HG03342 (cell line): ENCODE results near the gene DRD1.
"Not testable (repeated sequence)": the region's sequence is repeated elsewhere in the genome, so short reads cannot be mapped to it uniquely, and the experiment has no call there.

Experiments
- ATAC-seq: cut with Tn5 transposase; IDR thresholded peaks from one replicate; pipeline ENCODE4 v1.9.1; 2021; ENCODE audit warnings: mild to moderate bottlenecking, moderate library complexity; ENCODE audit not compliant: unreplicated experiment

DRD1 gene

GRCh38 chr5:175434800-175435199, 9.2 kb downstream of the DRD1 start:
- no peak for ATAC-seq

- ATAC-seq = no peak
Measured at GRCh38 chr5:175427762-175428161, 16.2 kb downstream of the DRD1 start.

GRCh38 chr5:175424594-175424993, 19.4 kb downstream of the DRD1 start:
- not testable (repeated sequence) for ATAC-seq

- ATAC-seq = no peak
Measured at GRCh38 chr5:175422058-175422457, 21.9 kb downstream of the DRD1 start.

- no peak for ATAC-seq
Measured at GRCh38 chr5:175420383-175420782, 23.6 kb downstream of the DRD1 start.

GRCh38 chr5:175418251-175418650, 25.7 kb downstream of the DRD1 start:
- ATAC-seq = no peak

GRCh38 chr5:175417384-175417783, 26.6 kb downstream of the DRD1 start:
- no peak for ATAC-seq

GRCh38 chr5:175415303-175415702, 28.7 kb downstream of the DRD1 start:
- no peak for ATAC-seq

- ATAC-seq = no peak
Measured at GRCh38 chr5:175410926-175411325, 33.1 kb downstream of the DRD1 start.

- ATAC-seq = no peak
Measured at GRCh38 chr5:175406300-175406699, 37.7 kb downstream of the DRD1 start.

GRCh38 chr5:175397590-175398297, 46.2 kb downstream of the DRD1 start:
- ATAC-seq = not testable (repeated sequence)

- not testable (repeated sequence) for ATAC-seq
Measured at GRCh38 chr5:175395430-175395829, 48.6 kb downstream of the DRD1 start.

GRCh38 chr5:175394601-175395000, 49.4 kb downstream of the DRD1 start:
- ATAC-seq = no peak

- ATAC-seq = no peak
Measured at GRCh38 chr5:175393897-175394296, 50.1 kb downstream of the DRD1 start.

GRCh38 chr5:175392236-175392635, 51.7 kb downstream of the DRD1 start:
- ATAC-seq = no peak

GRCh38 chr5:175390352-175391083, 53.5 kb downstream of the DRD1 start:
- ATAC-seq = no peak
